H9 (cell line): ENCODE data around the gene CGB8. TPM values are rescaled to one million over a fixed set of nuclear protein-coding genes. Genes with fewer than 3 reads are reported as not detected.

Experiments used
- DNase-seq: peaks from one replicate; pipeline ENCODE4 v3.0.0-alpha.2; 2017
- H2AFZ ChIP-seq: one replicate; pipeline ENCODE4 v1.6.1; 2013; ENCODE audit warnings: mild to moderate bottlenecking, low read length, control low read depth, moderate library complexity
- H2AK5ac ChIP-seq: 2 replicates; pipeline ENCODE4 v1.6.1; 2013; ENCODE audit warnings: low read length, control low read depth, mixed read lengths; ENCODE audit not compliant: insufficient read length
- H2BK120ac ChIP-seq: one replicate; pipeline ENCODE4 v1.6.1; 2013; ENCODE audit warnings: low read depth, mild to moderate bottlenecking, low read length, control low read depth, inconsistent platforms; ENCODE audit not compliant: poor library complexity, severe bottlenecking
- H2BK12ac ChIP-seq: 2 replicates; pipeline ENCODE4 v1.6.1; 2013; ENCODE audit warnings: low read length, control low read depth, mixed read lengths, low read depth; ENCODE audit not compliant: insufficient read length
- H2BK15ac ChIP-seq: 2 replicates; pipeline ENCODE4 v1.6.1; 2013; ENCODE audit warnings: low read depth, low read length, control low read depth
- H2BK20ac ChIP-seq: one replicate; pipeline ENCODE4 v1.6.1; 2013; ENCODE audit warnings: low read depth, mild to moderate bottlenecking, low read length, control low read depth, inconsistent platforms; ENCODE audit not compliant: poor library complexity, severe bottlenecking
- H2BK5ac ChIP-seq: 2 replicates; pipeline ENCODE4 v1.6.1; 2013; ENCODE audit warnings: low read length, control low read depth, mixed read lengths; ENCODE audit not compliant: insufficient read length
- H3K14ac ChIP-seq: 2 replicates; pipeline ENCODE4 v1.6.1; 2013; ENCODE audit warnings: low read length, control low read depth; ENCODE audit not compliant: insufficient read depth
- H3K18ac ChIP-seq: 2 replicates; pipeline ENCODE4 v1.6.1; 2013; ENCODE audit warnings: low read depth, mild to moderate bottlenecking, mixed read lengths, low read length, control low read depth; ENCODE audit not compliant: insufficient read length
- H3K23ac ChIP-seq: 2 replicates; pipeline ENCODE4 v1.6.1; 2013; ENCODE audit warnings: low read length, control low read depth, mixed read lengths, low read depth; ENCODE audit not compliant: insufficient read length
- H3K23me2 ChIP-seq: 2 replicates; pipeline ENCODE4 v1.6.1; 2013; ENCODE audit warnings: low read depth, mild to moderate bottlenecking, mixed read lengths, low read length, control low read depth; ENCODE audit not compliant: insufficient read length, poor library complexity, severe bottlenecking
- H3K27ac ChIP-seq: 2 replicates; pipeline ENCODE4 v1.5.1; 2013; ENCODE audit warnings: low read length, control low read depth, mixed read lengths, low read depth; ENCODE audit not compliant: insufficient read length
- H3K27me3 ChIP-seq: 2 replicates; pipeline ENCODE4 v1.6.1; 2013; ENCODE audit warnings: low read length, control low read depth, inconsistent platforms; ENCODE audit not compliant: insufficient read depth
- H3K4ac ChIP-seq: 2 replicates; pipeline ENCODE4 v1.6.1; 2013; ENCODE audit warnings: low read depth, mild to moderate bottlenecking, control low read depth, inconsistent platforms, low read length, moderate library complexity
- H3K4me1 ChIP-seq: 2 replicates; pipeline ENCODE4 v1.6.1; 2013; ENCODE audit warnings: low read length, control low read depth, inconsistent platforms; ENCODE audit not compliant: insufficient read depth
- H3K4me2 ChIP-seq: 2 replicates; pipeline ENCODE4 v1.6.1; 2013; ENCODE audit warnings: low read length, control low read depth, mixed read lengths; ENCODE audit not compliant: insufficient read length, insufficient read depth
- H3K56ac ChIP-seq: 2 replicates; pipeline ENCODE4 v1.6.1; 2013; ENCODE audit warnings: low read depth, mild to moderate bottlenecking, mixed read lengths, low read length, control low read depth; ENCODE audit not compliant: insufficient read length
- H3K79me1 ChIP-seq: 2 replicates; pipeline ENCODE4 v1.6.1; 2013; ENCODE audit warnings: low read depth, mild to moderate bottlenecking, moderate library complexity, low read length, control low read depth, inconsistent platforms; ENCODE audit not compliant: insufficient read depth, poor library complexity, severe bottlenecking
- H3K79me2 ChIP-seq: 2 replicates; pipeline ENCODE4 v1.6.1; 2013; ENCODE audit warnings: low read length, control low read depth, inconsistent platforms; ENCODE audit not compliant: insufficient read depth
- H3K9ac ChIP-seq: 2 replicates; pipeline ENCODE4 v1.6.1; 2013; ENCODE audit warnings: low read length, control low read depth, mixed read lengths; ENCODE audit not compliant: insufficient read length; ENCODE audit errors: extremely low read depth
- H3K9me3 ChIP-seq: one replicate; pipeline ENCODE4 v1.6.1; 2013; ENCODE audit warnings: low read depth, low read length, inconsistent platforms; ENCODE audit not compliant: control insufficient read depth
- H3T11ph ChIP-seq: one replicate; pipeline ENCODE4 v1.6.1; 2013; ENCODE audit warnings: mild to moderate bottlenecking, low read length, control low read depth, inconsistent platforms
- H4K20me1 ChIP-seq: one replicate; pipeline ENCODE4 v1.6.1; 2013; ENCODE audit not compliant: control insufficient read depth, insufficient read length, insufficient read depth
- H4K5ac ChIP-seq: 2 replicates; pipeline ENCODE4 v1.6.1; 2013; ENCODE audit warnings: low read depth, mild to moderate bottlenecking, mixed read lengths, low read length, control low read depth; ENCODE audit not compliant: insufficient read length
- H4K8ac ChIP-seq: replicated peaks from 2 replicates; pipeline ENCODE4 v1.6.1; 2013; ENCODE audit warnings: low read length, control low read depth, mixed read lengths, low read depth; ENCODE audit not compliant: insufficient read length
- H4K91ac ChIP-seq: 2 replicates; pipeline ENCODE4 v1.6.1; 2013; ENCODE audit warnings: low read depth, mild to moderate bottlenecking, moderate library complexity, mixed read lengths, low read length, control low read depth; ENCODE audit not compliant: insufficient read length
- H3K27ac Mint-ChIP-seq, 3 experiments: 2 replicates in 2 of 3; 3 replicates in 1 of 3; pipeline ENCODE4 v1.8.0; 2020 to 2021; ENCODE audit warnings: mixed read lengths in 3 of 3, mild to moderate bottlenecking in 1 of 3, moderate library complexity in 1 of 3
- H3K27me3 Mint-ChIP-seq: 2 replicates; pipeline ENCODE4 v1.8.0; 2021; ENCODE audit warnings: low read depth, mild to moderate bottlenecking, moderate library complexity, mixed read lengths
- H3K36me3 Mint-ChIP-seq, 3 experiments: 2 replicates in 2 of 3; 3 replicates in 1 of 3; pipeline ENCODE4 v1.8.0; 2020 to 2021; ENCODE audit warnings: low read depth in 3 of 3, mixed read lengths in 3 of 3; ENCODE audit not compliant: insufficient read depth in 1 of 3
- H3K4me1 Mint-ChIP-seq, 2 experiments: 2 replicates each; pipeline ENCODE4 v1.8.0; 2020; ENCODE audit warnings: mixed read lengths in 2 of 2
- H3K4me3 Mint-ChIP-seq, 2 experiments: 2 replicates in 1 of 2; 3 replicates in 1 of 2; pipeline ENCODE4 v1.8.0; 2020 to 2021; ENCODE audit warnings: mild to moderate bottlenecking in 2 of 2, mixed read lengths in 2 of 2, moderate library complexity in 1 of 2
- H3K9me3 Mint-ChIP-seq, 2 experiments: 2 replicates in 1 of 2; 3 replicates in 1 of 2; pipeline ENCODE4 v1.8.0; 2020; ENCODE audit warnings: mild to moderate bottlenecking in 2 of 2, mixed read lengths in 2 of 2, moderate library complexity in 1 of 2
- CTCF ChIP-seq: fragments of 200-600 bp; sonication (generic); conservative IDR thresholded peaks from 3 replicates; pipeline ENCODE4 v1.8.0; 2021; ENCODE audit warnings: antibody characterized with exemption, mild to moderate bottlenecking
- WGBS: extraction: QIAGEN DNeasy Blood & Tissue Kit; methylation state at CpG from one replicate; pipeline ENCODE4 v1.1.7; 2013; ENCODE audit warnings: missing lambda C conversion rate, low lambda C conversion rate, mixed read lengths; ENCODE audit not compliant: insufficient read length; ENCODE audit errors: extremely low coverage; 5-methylcytosine and 5-hydroxymethylcytosine counted together
- total RNA-seq: library from RNA; stranded (reverse); gene quantifications from 2 replicates; pipeline ENCODE4 v1.2.1, GENCODE V29; 2021

The CGB8 gene
- total RNA-seq, 1 experiment from 2014 or later, result not detected

- Histone ChIP-seq H4K91ac (no peak overlapping the region), H3K56ac (no peak overlapping the region), H3K18ac (no peak overlapping the region), H3K9me3 (no peaks in the 10 kb centered on the region), H3K79me1 (no peaks in the 10 kb centered on the region), H2AK5ac (no peak overlapping the region), H4K8ac (no peak overlapping the region), H3K4ac (no peak overlapping the region), H2AFZ (no peak overlapping the region), H3T11ph (no peak overlapping the region), H2BK5ac (no peak overlapping the region), H3K4me2 (no peak overlapping the region), H2BK20ac (no peak overlapping the region), H3K4me1 (no peaks in the 10 kb centered on the region), H2BK15ac (no peak overlapping the region), H3K23me2 (no peaks in the 10 kb centered on the region), H4K5ac (no peak overlapping the region), H4K20me1 (no peaks in the 10 kb centered on the region), H3K79me2 (no peaks in the 10 kb centered on the region), H3K14ac (no peak overlapping the region), H2BK12ac (no peak overlapping the region), H2BK120ac (no peak overlapping the region), H3K27ac (no peak overlapping the region), H3K9ac (no peak overlapping the region), H3K23ac (no peak overlapping the region), H3K27me3 (no peaks in the 10 kb centered on the region)
- Mint-ChIP-seq H3K4me1 (peaks cover 2 to 6% of the 10 kb centered on the region in 2 experiments), H3K9me3 (peaks cover 3% of the 10 kb centered on the region in 2 experiments; a peak in 3 of 5 replicates), H3K4me3 (no peak overlapping the region), H3K36me3 (no peaks in the 10 kb centered on the region; a peak in 1 of 7 replicates), H3K27ac (no peak overlapping the region), H3K27me3 (peaks cover 42% of the 10 kb centered on the region)
- DNase-seq, result no peak
- no peak for TF ChIP-seq CTCF
- WGBS, result no CpG with 5 or more reads among the region's 4 CpGs
These were observed 31.5 kb upstream of the CGB8 start for GRCh38 chr19:49080392-49080791.
